Superior temporal gyrus (tissue), 1 donor: ENCODE results near the gene MYO5C.
A peak's percentile ranks its signal among the peaks of the same experiment; 100 is the strongest.

ENCODE experiments used
- DNase-seq: peaks from one replicate; pipeline ENCODE4 v3.0.0-alpha.2; 2016; ENCODE audit errors: extremely low spot score

Gene MYO5C

DNA sequence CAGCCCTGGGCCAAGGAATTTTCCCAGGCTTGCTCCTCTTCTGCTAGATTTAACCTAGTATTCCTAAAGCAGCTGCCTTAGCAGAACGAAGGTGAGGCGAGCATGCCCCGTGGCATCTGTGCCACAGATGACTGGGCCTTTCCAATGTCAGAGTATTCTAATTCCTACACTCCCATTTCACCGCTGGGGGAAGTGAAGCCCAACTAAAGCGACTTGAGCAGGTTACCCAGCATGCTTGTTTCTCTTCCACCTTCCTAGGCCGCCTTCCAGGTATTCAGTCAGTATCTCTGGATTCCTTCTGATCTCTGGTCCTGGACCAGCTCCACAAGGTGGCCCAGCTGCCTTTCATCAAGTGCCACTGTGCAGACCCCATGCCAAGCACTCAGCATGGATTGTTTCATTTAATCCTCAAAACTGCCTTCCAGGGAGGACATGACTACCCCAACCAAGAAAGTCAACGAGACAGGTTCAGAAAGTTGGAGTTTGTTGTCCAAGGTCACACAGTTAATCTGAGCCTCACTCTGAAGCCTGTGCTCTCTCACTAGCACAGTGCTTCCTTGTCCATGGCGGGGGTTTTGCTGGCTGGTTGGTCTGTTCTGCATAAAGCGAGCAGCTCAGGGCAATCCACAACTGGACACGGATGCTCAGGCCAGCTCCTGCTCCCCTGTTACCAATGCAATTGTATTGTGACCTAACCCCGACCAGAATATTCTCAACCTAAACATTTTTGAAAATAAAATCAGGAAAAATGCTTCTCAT lies 15.1 kb downstream of the MYO5C start:
- DNase-seq, result no peak

DNA sequence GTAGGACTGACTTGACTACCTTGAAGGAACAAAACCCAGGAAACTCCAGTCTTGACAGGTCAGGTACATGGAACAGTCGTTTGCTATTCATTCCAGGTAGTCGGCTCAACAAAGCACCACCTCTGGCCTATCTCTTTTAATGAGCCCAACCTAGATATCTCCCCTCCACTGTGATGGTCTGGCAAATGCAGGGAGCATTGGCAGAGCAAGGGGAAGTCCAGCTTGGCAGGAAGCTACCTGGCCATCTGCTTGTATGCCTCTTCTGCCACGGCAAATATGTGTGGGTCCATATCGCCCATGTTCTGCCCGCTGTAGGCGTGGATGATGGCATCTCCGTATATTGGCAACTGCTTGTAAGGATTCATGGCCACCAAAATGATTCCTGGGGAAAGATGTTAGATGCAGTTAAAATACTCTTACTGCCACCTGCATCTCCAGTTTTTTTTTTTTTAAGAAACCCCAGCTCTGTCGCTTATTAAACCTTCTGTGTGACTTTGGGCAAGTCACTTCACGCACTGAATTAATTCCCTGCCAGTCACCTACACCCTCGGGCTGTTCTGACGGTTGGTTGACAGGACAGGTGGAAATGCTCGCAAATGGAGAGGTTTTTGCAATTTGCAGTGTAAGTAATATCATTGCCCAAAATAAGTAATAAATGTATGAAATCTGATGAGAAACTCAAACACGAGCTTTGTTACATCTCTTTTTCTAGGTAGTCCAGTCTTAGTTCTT lies 16.8 kb downstream of the MYO5C start:
- no peak for DNase-seq

DNA sequence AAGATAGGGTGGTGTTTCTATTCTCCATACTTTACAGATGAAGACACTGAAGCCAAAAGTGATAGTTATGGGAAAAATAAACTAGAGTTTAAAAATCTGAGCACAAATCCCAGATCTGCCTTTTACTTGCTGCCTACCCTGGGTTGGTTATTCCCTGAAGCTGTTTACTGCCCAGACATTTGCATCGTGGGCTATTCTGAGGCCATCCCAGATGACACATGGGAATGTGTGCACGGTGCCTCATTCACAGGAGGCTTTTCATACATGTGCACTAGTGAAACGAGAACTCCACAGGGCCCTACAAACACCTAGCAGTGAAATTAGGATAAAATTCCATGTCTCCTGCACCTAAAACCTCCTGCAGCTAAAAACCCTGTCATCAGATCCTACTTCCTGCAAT lies 17.5 kb downstream of the MYO5C start:
- DNase-seq, result no peak

DNA sequence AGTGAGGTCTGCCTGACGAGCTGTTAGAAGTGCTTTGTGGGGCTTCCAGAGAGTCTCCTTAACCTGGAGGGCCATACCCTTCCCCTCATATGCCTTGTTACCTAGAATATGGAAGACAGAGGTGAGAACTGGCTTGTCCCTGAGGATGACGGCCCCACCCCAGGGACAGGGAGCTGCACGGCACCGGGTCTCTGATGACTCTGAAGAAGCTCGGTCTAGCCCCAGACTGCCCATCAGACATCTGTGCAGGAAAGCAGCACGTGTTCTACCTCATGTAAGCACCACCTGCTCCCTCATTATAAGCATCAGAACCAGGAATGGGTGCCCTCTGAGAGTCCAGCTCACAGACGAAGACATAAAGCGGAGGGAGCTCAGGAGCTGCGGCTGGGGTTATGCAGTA lies 18.0 kb downstream of the MYO5C start:
- DNase-seq, result no peak

DNA sequence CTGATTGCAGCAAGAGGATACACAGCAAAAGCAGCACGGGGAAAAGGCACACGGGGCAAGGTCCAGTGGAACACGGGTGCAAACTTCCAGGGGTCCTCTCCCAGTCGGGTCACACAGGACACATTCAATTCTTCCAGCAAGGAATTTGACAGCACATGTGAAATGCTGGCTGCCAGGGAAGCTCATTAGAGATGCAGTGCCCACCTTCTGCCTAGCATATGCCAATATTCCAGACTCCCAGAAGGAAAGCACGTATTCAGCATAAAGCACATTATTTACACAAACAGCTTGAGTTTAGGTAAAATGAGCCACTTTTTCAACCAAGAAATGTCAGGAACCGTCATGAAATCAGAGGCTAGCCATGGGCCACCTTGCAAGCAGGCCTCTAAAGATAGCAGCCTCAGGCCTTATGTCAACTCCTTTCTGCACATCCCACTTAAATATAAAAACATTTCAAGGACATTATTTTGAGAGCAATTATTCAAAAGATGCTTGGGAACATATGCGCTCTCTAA lies 19.3 kb downstream of the MYO5C start:
- no peak for DNase-seq

DNA sequence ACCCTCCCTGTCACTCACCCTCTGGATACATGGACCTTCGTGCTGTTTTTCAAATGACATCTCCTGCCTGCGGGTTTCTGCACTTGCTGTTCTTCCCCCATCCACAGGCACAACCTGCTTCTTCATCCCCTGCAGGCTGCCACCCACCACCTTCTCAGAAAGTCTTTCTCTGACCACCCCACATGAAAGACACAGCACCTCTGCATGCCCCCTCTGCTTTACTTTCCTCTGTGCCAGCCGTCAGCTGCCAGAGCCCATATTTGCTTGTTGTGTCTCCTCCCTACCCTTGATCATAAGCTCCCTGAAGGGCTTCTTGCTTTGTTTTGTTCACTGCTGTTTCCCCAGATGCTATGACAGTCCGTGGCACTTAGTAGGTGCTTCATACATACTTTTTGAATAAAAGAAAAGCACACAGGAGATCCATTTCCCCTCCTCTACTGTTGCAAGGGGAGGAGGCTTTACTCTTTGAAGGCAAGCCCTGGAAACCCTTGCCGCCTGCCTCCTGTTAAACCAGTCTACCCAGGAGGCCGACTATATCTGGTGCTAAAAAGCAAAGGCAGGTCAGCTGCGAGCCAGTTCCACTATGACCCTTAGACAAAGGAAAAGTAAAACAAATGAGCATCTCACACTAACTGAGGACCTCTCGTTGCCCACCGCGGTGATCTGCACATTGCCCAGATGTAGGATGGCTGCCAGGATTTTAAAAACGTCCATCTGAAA lies 31.9 kb downstream of the MYO5C start:
- DNase-seq, result no peak

DNA sequence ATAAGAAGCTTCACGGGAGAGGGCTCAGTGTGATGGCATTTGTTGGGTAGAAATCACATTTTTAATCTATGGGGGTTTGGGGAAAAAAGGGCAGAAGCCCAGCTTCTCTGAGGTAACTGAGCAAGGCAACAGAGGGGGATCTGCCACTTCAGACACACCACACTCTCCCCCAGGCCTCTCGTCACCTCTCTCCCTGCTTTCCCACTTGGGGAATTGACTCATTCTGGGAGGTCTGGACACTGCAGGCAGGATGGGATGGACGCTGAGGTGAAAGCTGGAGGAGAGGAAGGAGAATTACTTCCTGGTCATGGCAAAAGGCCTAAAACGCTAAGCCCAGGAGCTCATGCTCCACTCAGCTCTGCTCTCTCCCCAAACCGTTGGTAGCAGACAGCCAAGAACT lies 33.2 kb downstream of the MYO5C start:
- DNase-seq, result no peak

DNA sequence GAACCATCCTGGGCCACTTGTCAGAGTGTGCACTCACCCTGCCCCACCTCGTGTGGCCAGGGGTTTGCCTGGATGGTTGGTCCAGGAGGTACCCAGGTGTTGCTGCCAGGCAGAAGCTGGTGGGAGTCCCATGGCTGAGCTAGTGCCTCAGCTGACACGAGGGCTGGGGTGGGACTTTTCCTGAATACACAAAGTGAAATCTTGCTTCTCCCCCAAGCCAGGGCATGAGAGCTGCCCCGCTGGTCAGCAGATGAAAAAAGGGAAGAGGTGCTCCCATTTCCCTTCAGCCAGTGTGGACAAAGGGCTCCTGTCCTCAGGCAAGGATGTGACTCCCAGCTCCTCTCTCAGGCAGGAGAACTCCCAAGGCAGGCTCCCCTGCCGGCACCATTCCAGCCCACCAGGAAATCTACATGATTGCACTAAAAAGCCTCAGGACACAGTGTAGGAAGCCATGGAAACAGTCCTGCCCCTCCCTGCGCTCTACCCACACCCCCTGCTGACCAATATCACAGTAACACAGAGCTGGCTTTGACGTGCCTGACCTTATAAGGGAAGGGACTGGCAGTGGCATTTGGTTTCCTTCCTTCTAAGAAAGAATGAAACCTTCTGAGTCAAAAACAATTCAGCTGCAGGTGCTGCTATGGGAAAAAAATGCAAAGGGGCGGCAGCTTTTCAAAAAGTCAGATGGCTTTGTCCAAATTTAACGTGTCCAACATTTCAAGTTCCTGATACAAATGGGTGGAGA lies 33.9 kb downstream of the MYO5C start:
- DNase-seq, result peak; percentile 45

DNA sequence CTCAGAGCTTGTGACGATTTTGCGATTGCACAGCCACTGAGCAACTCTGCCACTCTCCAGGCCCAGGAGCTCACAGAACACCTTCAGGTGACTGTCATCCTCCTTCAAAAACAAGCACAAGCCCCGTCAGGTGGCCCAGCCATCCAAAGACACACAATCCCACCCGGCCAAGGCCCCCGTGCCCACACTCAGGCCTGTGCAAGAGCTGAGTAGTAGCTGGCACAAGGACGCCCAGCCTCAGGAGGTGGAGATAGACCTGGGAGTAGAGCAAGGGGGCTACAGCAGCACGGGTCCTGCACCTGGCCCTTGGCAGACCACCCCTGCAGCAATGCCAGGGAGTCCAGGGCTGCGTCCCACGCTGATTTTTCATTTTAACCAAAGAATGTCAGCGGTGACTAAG lies 34.6 kb downstream of the MYO5C start:
- DNase-seq, result no peak

DNA sequence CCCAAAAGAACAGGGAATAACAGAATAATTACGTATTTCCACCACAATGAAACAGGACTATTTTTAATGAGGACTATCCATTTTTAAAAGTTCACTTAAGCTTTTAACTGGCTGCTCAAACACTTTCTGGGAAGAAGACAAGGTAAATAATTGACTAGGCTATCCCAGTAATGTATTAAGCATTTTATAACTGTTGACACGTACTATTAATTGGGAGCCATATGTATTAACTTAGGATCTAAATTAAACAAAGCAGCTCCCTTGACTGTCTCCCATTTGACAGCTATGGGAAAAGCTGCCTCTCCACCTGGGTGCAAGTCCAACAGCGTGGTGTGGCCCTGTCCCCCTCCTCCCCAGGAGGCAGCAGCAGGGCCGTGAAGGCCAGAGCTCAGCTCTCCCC lies 36.1 kb downstream of the MYO5C start:
- DNase-seq, result no peak

DNA sequence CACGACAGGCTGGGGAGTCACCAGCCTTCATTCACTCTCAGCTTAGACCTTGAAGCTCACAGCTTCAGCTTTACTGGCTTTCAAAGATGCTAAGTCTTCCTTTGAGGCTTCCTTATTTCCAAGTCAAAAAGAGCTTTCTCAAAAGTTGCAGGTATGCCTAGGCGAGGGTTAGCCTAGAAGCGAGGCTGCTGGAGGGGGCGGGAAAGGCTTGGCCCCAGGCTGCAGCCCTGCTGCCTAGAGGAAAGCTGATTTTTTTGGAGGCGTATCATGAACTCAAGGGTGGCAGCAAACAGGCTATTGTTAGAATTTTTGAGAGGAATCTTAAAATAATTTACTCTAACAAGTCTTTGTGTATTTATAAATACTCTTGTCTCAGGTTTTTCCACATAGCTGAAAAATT lies 37.1 kb downstream of the MYO5C start:
- no peak for DNase-seq

DNA sequence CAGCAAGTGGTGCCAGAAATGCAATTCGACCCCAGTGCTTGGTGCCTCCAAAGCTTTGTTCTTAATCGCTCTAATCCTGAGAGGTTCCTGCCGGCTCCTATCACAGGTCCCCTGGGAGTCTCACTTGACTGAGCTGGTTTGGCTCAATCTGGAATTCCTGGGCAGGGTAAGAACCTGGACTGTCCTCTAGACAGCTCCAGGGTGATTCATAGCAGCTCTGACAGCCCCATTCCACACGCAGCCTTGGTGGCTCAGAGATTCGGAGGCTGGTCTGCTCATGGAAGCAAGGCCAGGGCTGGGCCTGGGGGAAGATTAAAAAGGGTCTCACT lies 37.9 kb downstream of the MYO5C start:
- no peak for DNase-seq

DNA sequence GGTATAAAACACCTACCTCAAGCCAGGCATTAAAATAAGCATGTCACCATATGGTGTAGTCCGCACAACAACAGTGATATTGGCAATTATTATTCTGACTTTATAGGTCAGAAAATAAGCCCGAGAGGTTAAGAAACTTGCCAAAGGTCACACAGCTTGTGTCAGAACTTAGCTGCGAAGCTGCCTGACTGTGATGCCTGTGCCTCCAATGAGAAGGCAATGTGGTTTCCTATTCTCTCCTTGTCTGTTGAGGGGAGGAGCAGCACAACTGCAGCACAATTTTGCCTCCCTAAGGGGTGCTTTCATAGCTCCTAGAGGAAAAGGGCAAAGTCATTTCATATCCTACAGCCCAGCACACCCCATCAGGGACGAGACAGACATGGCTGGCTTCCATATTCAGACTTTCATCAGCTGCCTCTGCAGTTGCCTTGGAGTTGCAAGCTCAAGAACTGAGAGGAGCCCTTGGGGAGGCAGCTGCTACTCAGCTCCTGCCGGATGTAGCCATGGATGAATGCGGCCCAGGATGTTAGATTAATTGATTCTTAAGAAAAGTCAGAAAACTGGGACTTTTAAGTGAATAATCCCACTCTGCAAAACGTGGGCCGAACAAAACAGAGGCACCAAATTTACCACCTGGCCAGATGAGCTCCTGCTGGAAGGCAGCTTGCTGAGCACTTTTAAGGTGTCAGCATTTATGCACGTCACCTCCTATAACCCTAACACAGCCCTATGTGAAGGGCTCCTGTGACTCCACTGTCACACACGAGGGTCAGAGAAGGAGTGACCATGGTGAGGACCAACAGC lies 38.5 kb downstream of the MYO5C start:
- DNase-seq, result peak; percentile 47

DNA sequence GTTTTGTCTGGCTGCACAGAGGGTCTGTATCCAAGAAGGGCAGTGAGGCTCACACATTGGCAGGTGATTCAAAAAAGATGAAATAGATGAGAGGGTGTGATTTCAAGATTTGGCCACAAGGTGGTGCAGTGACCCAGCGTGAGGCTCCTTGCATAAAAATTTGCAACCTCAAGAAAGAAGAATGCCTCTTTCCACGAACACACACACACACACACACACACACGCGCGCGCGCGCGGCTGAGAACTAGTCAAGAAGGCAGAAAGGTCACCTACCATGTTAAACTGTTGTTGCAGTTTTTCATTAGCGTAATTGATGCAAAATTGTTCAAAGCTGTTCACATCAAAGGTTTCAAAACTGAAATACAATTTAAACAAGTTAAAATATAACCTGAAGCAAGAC lies 39.2 kb downstream of the MYO5C start:
- DNase-seq, result peak; percentile 92

DNA sequence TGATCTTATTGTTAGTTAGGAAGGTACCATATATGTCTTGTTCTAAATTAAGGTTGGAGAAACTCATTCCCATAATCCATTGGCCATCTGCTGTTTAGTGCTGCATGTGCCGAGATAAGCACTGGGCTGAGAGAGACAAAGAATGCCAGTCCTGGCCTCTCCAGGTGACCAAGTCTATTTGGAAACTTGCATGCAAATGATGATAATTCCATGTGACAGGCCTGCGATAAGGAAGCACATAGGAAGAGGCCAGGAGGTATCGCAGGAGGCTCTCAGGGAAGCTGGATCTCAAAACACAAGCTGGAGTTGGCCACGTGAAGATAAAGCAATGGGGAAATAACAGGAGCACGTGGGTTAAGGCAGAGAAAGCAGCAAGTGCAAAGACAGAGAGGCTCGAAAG lies 39.7 kb downstream of the MYO5C start:
- no peak for DNase-seq

DNA sequence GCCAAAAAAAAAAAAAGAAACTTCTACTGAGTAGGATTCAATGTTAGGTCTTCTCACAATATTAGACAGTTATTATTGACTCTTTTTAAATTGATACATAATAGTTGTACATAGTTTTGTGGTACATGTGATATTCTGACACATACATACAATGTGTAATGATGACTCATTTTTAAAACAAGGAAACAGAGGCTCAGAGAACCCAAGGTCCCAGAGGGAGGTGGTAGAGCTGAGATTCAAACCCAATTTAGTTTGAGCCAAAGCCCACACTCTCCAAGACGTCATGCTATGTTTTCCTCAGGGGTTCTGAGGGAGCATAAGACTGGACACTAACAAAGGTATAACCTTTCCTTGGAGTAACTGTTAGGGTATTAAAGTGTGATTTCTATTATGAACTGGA lies 40.6 kb downstream of the MYO5C start:
- no peak for DNase-seq

DNA sequence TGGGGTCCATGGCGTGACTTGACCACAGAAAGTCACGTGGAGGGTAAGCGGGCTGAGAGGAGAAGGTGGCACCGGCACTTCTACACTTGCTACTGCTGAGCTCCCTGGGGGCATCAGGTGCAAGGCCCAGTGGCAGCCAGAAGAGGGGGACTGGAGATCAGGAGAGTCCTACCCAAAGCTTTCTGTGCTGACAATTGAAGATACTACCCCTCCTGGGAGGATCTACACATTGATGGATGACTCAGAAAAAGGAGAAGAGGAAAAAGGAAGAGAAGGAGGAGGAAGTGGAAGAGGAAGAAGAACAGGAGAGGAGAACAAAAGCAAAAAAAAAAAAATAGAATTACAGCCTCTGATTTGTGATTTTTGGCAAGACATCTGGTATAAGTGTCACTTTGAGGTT lies 41.2 kb downstream of the MYO5C start:
- DNase-seq, result no peak

DNA sequence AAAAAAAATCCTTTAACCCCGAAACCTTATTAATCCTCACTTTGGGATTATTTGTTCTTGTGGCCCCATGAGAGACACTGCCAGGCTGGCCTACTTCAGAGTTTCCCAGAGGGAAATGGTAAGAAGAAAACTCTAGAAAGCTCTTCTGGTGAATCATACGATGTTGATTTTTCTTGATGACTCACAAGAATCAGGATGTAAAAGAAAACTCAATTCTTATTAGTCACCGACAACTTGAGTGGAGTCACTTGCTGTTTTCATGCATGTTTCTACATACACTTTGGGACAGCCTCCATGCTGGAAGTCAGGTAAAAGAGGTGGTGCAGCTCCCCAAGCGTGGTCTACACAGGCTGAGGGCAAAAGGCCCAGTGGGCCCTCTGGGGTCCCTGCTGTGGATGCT lies 42.8 kb downstream of the MYO5C start:
- no peak for DNase-seq

DNA sequence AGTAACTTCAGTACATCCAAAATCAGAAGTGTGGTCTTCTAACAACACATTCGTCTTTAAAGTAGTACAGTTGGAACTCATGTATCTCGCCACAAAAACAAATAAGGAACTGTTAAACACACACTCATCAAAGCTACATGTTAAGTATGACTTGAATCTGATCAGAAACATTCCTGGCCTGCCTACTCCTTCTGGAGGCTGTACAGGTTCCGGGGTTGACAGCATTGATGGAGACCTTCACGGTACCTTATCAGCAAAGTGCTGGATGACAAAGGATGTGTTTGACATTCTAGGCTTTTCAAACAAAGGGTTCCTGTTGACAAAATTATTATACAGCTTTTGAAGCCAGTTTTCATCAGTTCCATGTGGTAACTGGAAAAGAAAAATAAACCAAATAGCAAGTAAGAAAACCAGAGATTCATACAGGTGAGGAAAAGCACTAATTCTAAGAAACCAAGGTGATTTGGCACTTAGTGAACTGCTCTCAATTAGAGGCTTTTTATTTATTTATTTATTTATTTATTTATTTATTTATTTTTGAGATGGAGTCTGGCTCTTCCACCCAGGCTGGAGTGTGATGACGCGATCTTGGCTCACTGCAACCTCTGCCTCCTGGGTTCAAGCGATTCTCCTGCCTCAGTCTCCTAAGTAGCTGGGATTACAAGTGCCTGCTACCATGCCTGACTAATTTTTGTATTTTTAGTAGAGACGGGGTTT lies 44.3 kb downstream of the MYO5C start:
- DNase-seq, result no peak

DNA sequence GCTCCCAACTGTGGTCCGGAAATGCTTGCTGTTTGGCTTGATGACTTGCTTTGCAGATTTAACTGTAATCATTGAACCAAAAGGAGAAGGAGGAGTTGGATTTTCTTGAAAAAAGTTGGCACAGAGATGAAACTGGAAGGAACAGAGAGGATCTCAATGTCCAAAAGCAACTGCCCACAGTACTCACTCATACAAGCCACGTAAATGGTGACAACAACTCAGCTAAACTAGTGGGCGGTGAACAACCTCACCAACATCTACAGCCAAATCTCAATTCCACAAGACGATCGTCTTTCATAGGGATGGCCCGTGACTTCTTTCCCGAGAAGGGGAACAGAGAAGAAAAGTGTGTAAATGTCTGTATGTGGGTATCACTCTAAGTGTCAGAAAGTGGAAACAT lies 48.1 kb downstream of the MYO5C start:
- peak; percentile 47 for DNase-seq
